GM18502 (cell line): ENCODE data around the gene UBL5.
A peak's percentile ranks its signal among the peaks of the same experiment; 100 is the strongest.
"Not testable (repeated sequence)": the region's sequence is repeated elsewhere in the genome, so short reads cannot be mapped to it uniquely, and the experiment has no call there.

Experiments
- ATAC-seq: cut with Tn5 transposase; IDR thresholded peaks from one replicate; pipeline ENCODE4 v1.9.1; 2021; ENCODE audit warnings: mild to moderate bottlenecking; ENCODE audit not compliant: unreplicated experiment, poor library complexity

UBL5 gene

GRCh38 chr19:9827289-9828238 lies at the start of gene UBL5:
TSS of gene UBL5 (plus strand) at chr19:9827918. CDS start at chr19:9828338, 420 bp downstream.
- peak; percentile 80 for ATAC-seq

- ATAC-seq = no peak
Observed at GRCh38 chr19:9782338-9782737, 45.4 kb upstream of the UBL5 start.

GRCh38 chr19:9784163-9784496 lies 43.6 kb upstream of the UBL5 start:
- not testable (repeated sequence) for ATAC-seq

GRCh38 chr19:9785367-9786331 lies 42.1 kb upstream of the UBL5 start:
- peak; percentile 83 for ATAC-seq

GRCh38 chr19:9786342-9786741 lies 41.4 kb upstream of the UBL5 start:
- no peak for ATAC-seq

GRCh38 chr19:9786819-9787218 lies 40.9 kb upstream of the UBL5 start:
- ATAC-seq = no peak

- not testable (repeated sequence) for ATAC-seq
Observed at GRCh38 chr19:9788604-9789003, 39.1 kb upstream of the UBL5 start.

- no peak for ATAC-seq
Observed at GRCh38 chr19:9789066-9789465, 38.7 kb upstream of the UBL5 start.

- not testable (repeated sequence) for ATAC-seq
Observed at GRCh38 chr19:9789579-9789978, 38.1 kb upstream of the UBL5 start.

GRCh38 chr19:9791073-9791367 lies 36.7 kb upstream of the UBL5 start:
- not testable (repeated sequence) for ATAC-seq

GRCh38 chr19:9791552-9792205 lies 36.0 kb upstream of the UBL5 start:
- peak; percentile 53 for ATAC-seq

- ATAC-seq = peak; percentile 49
Observed at GRCh38 chr19:9792206-9793070, 35.3 kb upstream of the UBL5 start.

- ATAC-seq = peak; percentile 7
Observed at GRCh38 chr19:9793071-9793591, 34.6 kb upstream of the UBL5 start.

- peak; percentile 49 for ATAC-seq
Observed at GRCh38 chr19:9796113-9796773, 31.5 kb upstream of the UBL5 start.

- ATAC-seq = no peak
Observed at GRCh38 chr19:9797871-9798270, 29.8 kb upstream of the UBL5 start.

- no peak for ATAC-seq
Observed at GRCh38 chr19:9799162-9799561, 28.6 kb upstream of the UBL5 start.

- no peak for ATAC-seq
Observed at GRCh38 chr19:9801976-9802375, 25.7 kb upstream of the UBL5 start.

GRCh38 chr19:9806803-9807202 lies 20.9 kb upstream of the UBL5 start:
- no peak for ATAC-seq
